Gastroesophageal sphincter (tissue), 4 donors: ENCODE measurements around the gene SDHAF2. TPM values are rescaled to one million over a fixed set of nuclear protein-coding genes. Genes with fewer than 3 reads are reported as not detected.

Experiments
- ATAC-seq: fragments of 150-250 bp; one replicate; pipeline ENCODE4 v1.9.1; 2016; ENCODE audit warnings: mild to moderate bottlenecking, moderate library complexity
- H3K27ac ChIP-seq, 4 donors: fragments of 200-600 bp; sonication (generic) in 3 of 4; 1 replicate in 3 of 4; 2 replicates in 1 of 4; pipeline ENCODE4 v1.5.1; 2016 to 2019
- H3K27me3 ChIP-seq: fragments of 200-600 bp; sonication (generic); one replicate; pipeline ENCODE4 v1.5.1; 2019
- H3K36me3 ChIP-seq, 2 donors: fragments of 200-600 bp; sonication (generic); one replicate each; pipeline ENCODE4 v1.5.1; 2019; ENCODE audit warnings: control low read depth in 1 of 2
- H3K4me1 ChIP-seq, 3 donors: fragments of 200-600 bp; sonication (generic); 1 replicate in 2 of 3; 2 replicates in 1 of 3; pipeline ENCODE4 v1.5.1; 2016 to 2019; ENCODE audit warnings: control low read depth in 2 of 3
- H3K4me3 ChIP-seq, 2 donors: fragments of 200-600 bp; sonication (generic); one replicate each; pipeline ENCODE4 v1.5.1; 2019; ENCODE audit warnings: mild to moderate bottlenecking in 1 of 2, moderate library complexity in 1 of 2
- H3K9me3 ChIP-seq, 3 donors: fragments of 200-600 bp; sonication (generic); one replicate each; pipeline ENCODE4 v1.5.1; 2017 to 2019; ENCODE audit warnings: control low read depth in 2 of 3
- EP300 ChIP-seq: sonication (generic); formaldehyde crosslinking; IDR thresholded peaks from one replicate; pipeline ENCODE4 v1.6.1; 2017; ENCODE audit warnings: antibody characterized with exemption, mild to moderate bottlenecking
- POLR2A ChIP-seq, 2 donors: fragments of 450-650 bp; IDR thresholded peaks; one replicate each; pipeline ENCODE4 v1.6.1; 2017; ENCODE audit warnings: antibody characterized with exemption in 2 of 2, mild to moderate bottlenecking in 2 of 2, moderate library complexity in 1 of 2
- POLR2AphosphoS5 ChIP-seq: sonication (generic); formaldehyde crosslinking; IDR thresholded peaks from one replicate; pipeline ENCODE4 v1.6.1; 2017; ENCODE audit warnings: antibody characterized with exemption
- WGBS, 2 donors: methylation state at CpG; one replicate each; pipeline ENCODE4 v1.1.5; 2018; ENCODE audit warnings: low coverage in 1 of 2; 5-methylcytosine and 5-hydroxymethylcytosine counted together
- total RNA-seq, 4 donors: library from RNA; depleted of rRNA; stranded (reverse); fragments of >200 nt; gene quantifications; one replicate each; pipeline ENCODE4 v1.1.0, GENCODE V29; 2016
- TF ChIP-seq, protein P1 (sequence below), 4 experiments: fragments of 200-600 bp in 2 of 4; fragments of 450-650 bp in 2 of 4; sonication (generic) in 1 of 4; IDR thresholded peaks; one replicate each; pipeline ENCODE4 v1.5.1; 2017 to 2019; ENCODE audit warnings: antibody characterized with exemption in 4 of 4, mild to moderate bottlenecking in 2 of 4, moderate library complexity in 2 of 4

Gene SDHAF2
- total RNA-seq, 4 donors from 2014 or later = 32.5 to 71.1 (median 48.3) TPM

DNA sequence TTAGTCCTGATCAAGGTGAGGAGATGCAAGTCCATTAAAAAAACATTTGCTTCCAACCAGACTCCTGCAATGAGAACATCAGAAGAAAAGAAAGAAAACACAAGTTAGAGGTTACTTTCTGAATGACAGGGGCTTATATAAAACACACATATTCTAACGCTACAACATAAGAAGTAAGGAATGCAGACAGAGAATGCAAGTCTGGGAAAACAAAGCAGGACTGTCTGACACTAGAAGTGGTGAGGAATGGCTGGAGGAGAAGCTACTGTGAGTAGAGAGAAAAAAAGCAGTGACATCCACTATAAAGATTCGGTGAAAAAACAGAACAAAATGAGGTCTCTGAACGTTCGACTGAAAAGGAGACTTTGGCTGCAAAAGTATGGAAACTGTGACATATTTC, 25.3 kb upstream of the SDHAF2 start:
- 54 to 68% methylated on average over 4 of the region's 4 CpGs for WGBS, 2 donors
- Histone ChIP-seq H3K4me1 (no peaks in the 10 kb centered on the region), H3K36me3 (peaks cover 0 to 88% of the 10 kb centered on the region in 2 donors), H3K9me3 (no peaks in the 10 kb centered on the region), H3K27ac (peak overlapping the region in 3 of 4 donors; percentile 11 to 37 (median 12)), H3K4me3 (no peak overlapping the region), H3K27me3 (no peaks in the 10 kb centered on the region)
- TF ChIP-seq, protein P1, sequence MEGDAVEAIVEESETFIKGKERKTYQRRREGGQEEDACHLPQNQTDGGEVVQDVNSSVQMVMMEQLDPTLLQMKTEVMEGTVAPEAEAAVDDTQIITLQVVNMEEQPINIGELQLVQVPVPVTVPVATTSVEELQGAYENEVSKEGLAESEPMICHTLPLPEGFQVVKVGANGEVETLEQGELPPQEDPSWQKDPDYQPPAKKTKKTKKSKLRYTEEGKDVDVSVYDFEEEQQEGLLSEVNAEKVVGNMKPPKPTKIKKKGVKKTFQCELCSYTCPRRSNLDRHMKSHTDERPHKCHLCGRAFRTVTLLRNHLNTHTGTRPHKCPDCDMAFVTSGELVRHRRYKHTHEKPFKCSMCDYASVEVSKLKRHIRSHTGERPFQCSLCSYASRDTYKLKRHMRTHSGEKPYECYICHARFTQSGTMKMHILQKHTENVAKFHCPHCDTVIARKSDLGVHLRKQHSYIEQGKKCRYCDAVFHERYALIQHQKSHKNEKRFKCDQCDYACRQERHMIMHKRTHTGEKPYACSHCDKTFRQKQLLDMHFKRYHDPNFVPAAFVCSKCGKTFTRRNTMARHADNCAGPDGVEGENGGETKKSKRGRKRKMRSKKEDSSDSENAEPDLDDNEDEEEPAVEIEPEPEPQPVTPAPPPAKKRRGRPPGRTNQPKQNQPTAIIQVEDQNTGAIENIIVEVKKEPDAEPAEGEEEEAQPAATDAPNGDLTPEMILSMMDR (IDR thresholded peaks at IDR 0.05) = no peak
- TF ChIP-seq POLR2AphosphoS5 = no peak
- TF ChIP-seq EP300 = no peak
- TF ChIP-seq POLR2A (IDR thresholded peaks at IDR 0.05) = no peak
- ATAC-seq = no peak

- WGBS, 2 donors = 85 to 96% methylated on average over 2 of the region's 2 CpGs
- no peaks in the 10 kb centered on the region for H3K27me3 ChIP-seq
- no peaks in the 10 kb centered on the region for H3K4me1 ChIP-seq
- H3K36me3 ChIP-seq = peaks cover 0 to 97% of the 10 kb centered on the region in 2 donors
- no peak overlapping the region for H3K4me3 ChIP-seq
- H3K27ac ChIP-seq = peak overlapping the region in 1 of 4 donors; percentile 48
- ATAC-seq = no peak
- H3K9me3 ChIP-seq = no peaks in the 10 kb centered on the region
- TF ChIP-seq POLR2AphosphoS5 (no peak), POLR2A (IDR thresholded peaks at IDR 0.05) (no peak), EP300 (no peak)
- TF ChIP-seq, protein P1 (IDR thresholded peaks at IDR 0.05) = no peak
These were observed 23.9 kb upstream of the SDHAF2 start for GRCh38 chr11:61406067-61406466.

- no peaks in the 10 kb centered on the region for H3K9me3 ChIP-seq
- H3K27ac ChIP-seq = peak overlapping the region in 1 of 4 donors; percentile 20
- WGBS, 2 donors = 88 to 89% methylated on average over 4 to 5 of the region's 5 CpGs
- no peaks in the 10 kb centered on the region for H3K27me3 ChIP-seq
- H3K36me3 ChIP-seq = peaks cover 0 to 100% of the 10 kb centered on the region in 2 donors
- ATAC-seq = no peak
- no peak for TF ChIP-seq POLR2A (IDR thresholded peaks at IDR 0.05)
- TF ChIP-seq, protein P1 (IDR thresholded peaks at IDR 0.05) = no peak
- no peak for TF ChIP-seq EP300
- no peak for TF ChIP-seq POLR2AphosphoS5
- no peaks in the 10 kb centered on the region for H3K4me1 ChIP-seq
- H3K4me3 ChIP-seq = no peak overlapping the region
These were observed 22.8 kb upstream of the SDHAF2 start for GRCh38 chr11:61406991-61407728.

GRCh38 chr11:61411589-61411988, 18.3 kb upstream of the SDHAF2 start:
- no peak overlapping the region for H3K27ac ChIP-seq
- no peaks in the 10 kb centered on the region for H3K27me3 ChIP-seq
- no peaks in the 10 kb centered on the region for H3K4me1 ChIP-seq
- WGBS, 2 donors = 82 to 87% methylated on average over 5 to 8 of the region's 9 CpGs
- ATAC-seq = no peak
- H3K9me3 ChIP-seq = no peaks in the 10 kb centered on the region
- H3K36me3 ChIP-seq = peaks cover 0 to 100% of the 10 kb centered on the region in 2 donors
- TF ChIP-seq POLR2A (IDR thresholded peaks at IDR 0.05) = no peak
- TF ChIP-seq, protein P1 (IDR thresholded peaks at IDR 0.05) = no peak
- TF ChIP-seq EP300 = no peak
- no peak for TF ChIP-seq POLR2AphosphoS5
- no peak overlapping the region for H3K4me3 ChIP-seq

- TF ChIP-seq POLR2A (IDR thresholded peaks at IDR 0.05) = no peak
- TF ChIP-seq, protein P1 (IDR thresholded peaks at IDR 0.05) = no peak
- no peak for TF ChIP-seq EP300
- no peak for TF ChIP-seq POLR2AphosphoS5
- H3K9me3 ChIP-seq = no peaks in the 10 kb centered on the region
- 79 to 80% methylated on average over 1 to 3 of the region's 3 CpGs for WGBS, 2 donors
- peak; percentile 51 for ATAC-seq
- no peaks in the 10 kb centered on the region for H3K27me3 ChIP-seq
- H3K36me3 ChIP-seq = peaks cover 0 to 100% of the 10 kb centered on the region in 2 donors
- no peak overlapping the region for H3K4me3 ChIP-seq
- H3K27ac ChIP-seq = no peak overlapping the region
- peaks cover 0 to 16% (median 0%) of the 10 kb centered on the region in 3 donors for H3K4me1 ChIP-seq
These were observed 16.4 kb upstream of the SDHAF2 start for GRCh38 chr11:61413496-61413895.
